ENCODE results near the gene TMEFF2.

TMEFF2 gene

GRCh38 chr2:192029089-192029488 is 165.6 kb downstream of the TMEFF2 start:
- H3K27ac ChIP-seq (ENCODE audit: low read length), result no peak overlapping the region
- peaks cover 16% of the 10 kb centered on the region for H3K4me1 ChIP-seq (ENCODE audit: insufficient read depth, low read length)
- H3K27me3 ChIP-seq (ENCODE audit: insufficient read depth, low read length), result no peaks in the 10 kb centered on the region
- H3K9me3 ChIP-seq (ENCODE audit: insufficient read depth, low read depth, low read length), result no peaks in the 10 kb centered on the region
- no peaks in the 10 kb centered on the region for H3K36me3 ChIP-seq (ENCODE audit: insufficient read depth, low read depth, low read length)
- H3K9ac ChIP-seq (ENCODE audit: low read depth, low read length), result no peak overlapping the region
- no peak overlapping the region for H3K4me3 ChIP-seq (ENCODE audit: low read length)

- no peaks in the 10 kb centered on the region for H3K36me3 ChIP-seq (ENCODE audit: insufficient read depth, low read depth, low read length)
- H3K9ac ChIP-seq (ENCODE audit: low read depth, low read length), result no peak overlapping the region
- no peak overlapping the region for H3K27ac ChIP-seq (ENCODE audit: low read length)
- peaks cover 16% of the 10 kb centered on the region for H3K4me1 ChIP-seq (ENCODE audit: insufficient read depth, low read length)
- H3K9me3 ChIP-seq (ENCODE audit: insufficient read depth, low read depth, low read length), result no peaks in the 10 kb centered on the region
- no peaks in the 10 kb centered on the region for H3K27me3 ChIP-seq (ENCODE audit: insufficient read depth, low read length)
- no peak overlapping the region for H3K4me3 ChIP-seq (ENCODE audit: low read length)
Measured at GRCh38 chr2:192026825-192027120, 168.0 kb downstream of the TMEFF2 start.

- H3K36me3 ChIP-seq (ENCODE audit: insufficient read depth, low read depth, low read length), result no peaks in the 10 kb centered on the region
- H3K9ac ChIP-seq (ENCODE audit: low read depth, low read length), result no peak overlapping the region
- H3K9me3 ChIP-seq (ENCODE audit: insufficient read depth, low read depth, low read length), result no peaks in the 10 kb centered on the region
- H3K4me1 ChIP-seq (ENCODE audit: insufficient read depth, low read length), result peaks cover 16% of the 10 kb centered on the region
- no peak overlapping the region for H3K4me3 ChIP-seq (ENCODE audit: low read length)
- H3K27me3 ChIP-seq (ENCODE audit: insufficient read depth, low read length), result no peaks in the 10 kb centered on the region
- H3K27ac ChIP-seq (ENCODE audit: low read length), result no peak overlapping the region
Measured at GRCh38 chr2:192026059-192026824, 168.5 kb downstream of the TMEFF2 start.

DNA sequence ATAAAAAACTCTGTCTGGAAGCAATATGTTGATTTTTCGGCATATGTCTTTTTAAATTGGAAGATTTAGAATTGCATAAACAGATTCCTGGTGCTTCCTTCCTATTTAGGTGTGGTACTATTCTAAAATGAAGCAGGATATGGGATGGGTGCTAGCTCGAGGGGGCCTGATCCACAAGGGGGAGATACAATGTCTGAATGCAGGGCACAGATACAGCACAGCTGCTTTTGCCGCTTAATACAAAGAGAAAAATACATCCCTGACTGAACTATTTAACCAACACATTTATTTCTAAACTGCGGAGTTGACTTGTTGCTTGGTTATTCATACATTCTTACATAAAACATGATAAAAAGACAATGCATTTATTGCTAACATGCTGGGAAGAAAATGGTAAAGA is 169.1 kb downstream of the TMEFF2 start:
- Histone ChIP-seq H3K4me1 (ENCODE audit: insufficient read depth, low read length) (peaks cover 16% of the 10 kb centered on the region), H3K9ac (ENCODE audit: low read depth, low read length) (no peak overlapping the region), H3K9me3 (ENCODE audit: insufficient read depth, low read depth, low read length) (no peaks in the 10 kb centered on the region), H3K27me3 (ENCODE audit: insufficient read depth, low read length) (no peaks in the 10 kb centered on the region), H3K36me3 (ENCODE audit: insufficient read depth, low read depth, low read length) (no peaks in the 10 kb centered on the region), H3K4me3 (ENCODE audit: low read length) (no peak overlapping the region), H3K27ac (ENCODE audit: low read length) (no peak overlapping the region)

DNA sequence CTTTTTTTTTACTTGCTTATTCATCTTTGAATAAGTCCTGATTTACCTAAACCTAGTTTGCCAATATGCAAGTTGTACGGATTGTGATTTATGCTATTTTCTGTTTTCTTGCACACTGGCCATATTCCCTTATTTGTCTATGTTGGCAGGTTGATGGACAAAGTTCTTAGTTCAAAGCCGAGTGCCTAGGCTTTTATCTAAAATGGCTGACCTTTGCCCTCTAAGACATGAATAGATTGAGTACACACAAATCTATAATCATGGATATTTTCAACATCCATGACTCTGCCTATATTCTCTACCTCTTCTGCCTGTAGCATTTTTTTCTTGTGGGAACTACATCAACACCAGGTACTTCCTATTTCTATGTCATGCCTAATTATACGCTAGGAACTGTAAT is 171.7 kb downstream of the TMEFF2 start:
- H3K36me3 ChIP-seq (ENCODE audit: insufficient read depth, low read depth, low read length), result no peaks in the 10 kb centered on the region
- no peaks in the 10 kb centered on the region for H3K27me3 ChIP-seq (ENCODE audit: insufficient read depth, low read length)
- no peak overlapping the region for H3K27ac ChIP-seq (ENCODE audit: low read length)
- peaks cover 14% of the 10 kb centered on the region; the same call in 1 of the 2 replicates for H3K4me1 ChIP-seq (ENCODE audit: insufficient read depth, low read length)
- H3K9me3 ChIP-seq (ENCODE audit: insufficient read depth, low read depth, low read length), result no peaks in the 10 kb centered on the region
- no peak overlapping the region for H3K4me3 ChIP-seq (ENCODE audit: low read length)
- no peak overlapping the region for H3K9ac ChIP-seq (ENCODE audit: low read depth, low read length)

DNA sequence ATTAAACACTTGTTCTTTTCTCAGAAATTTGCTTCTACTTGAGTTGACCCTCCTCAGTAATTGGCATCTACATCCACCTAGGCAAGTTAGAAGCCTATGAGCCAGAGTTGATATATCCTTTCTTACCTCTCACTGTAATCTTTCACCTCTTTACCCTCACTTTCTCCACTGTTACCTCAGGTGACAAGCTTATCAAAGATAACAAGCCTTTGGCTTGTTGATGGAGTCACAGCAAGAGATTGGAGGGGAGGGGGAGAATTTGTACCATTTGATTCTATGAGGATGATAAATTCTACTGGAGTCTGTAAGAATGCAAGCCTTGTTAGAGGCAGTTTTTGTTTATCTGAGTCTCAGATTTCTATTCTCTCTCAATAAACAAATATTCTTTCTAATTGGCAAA is 176.9 kb downstream of the TMEFF2 start:
- Histone ChIP-seq H3K27me3 (ENCODE audit: insufficient read depth, low read length) (no peaks in the 10 kb centered on the region), H3K27ac (ENCODE audit: low read length) (no peak overlapping the region), H3K9me3 (ENCODE audit: insufficient read depth, low read depth, low read length) (no peaks in the 10 kb centered on the region), H3K4me3 (ENCODE audit: low read length) (no peak overlapping the region), H3K36me3 (ENCODE audit: insufficient read depth, low read depth, low read length) (no peaks in the 10 kb centered on the region), H3K4me1 (ENCODE audit: insufficient read depth, low read length) (peaks cover 16% of the 10 kb centered on the region; the same call in 1 of the 2 replicates), H3K9ac (ENCODE audit: low read depth, low read length) (no peak overlapping the region)

DNA sequence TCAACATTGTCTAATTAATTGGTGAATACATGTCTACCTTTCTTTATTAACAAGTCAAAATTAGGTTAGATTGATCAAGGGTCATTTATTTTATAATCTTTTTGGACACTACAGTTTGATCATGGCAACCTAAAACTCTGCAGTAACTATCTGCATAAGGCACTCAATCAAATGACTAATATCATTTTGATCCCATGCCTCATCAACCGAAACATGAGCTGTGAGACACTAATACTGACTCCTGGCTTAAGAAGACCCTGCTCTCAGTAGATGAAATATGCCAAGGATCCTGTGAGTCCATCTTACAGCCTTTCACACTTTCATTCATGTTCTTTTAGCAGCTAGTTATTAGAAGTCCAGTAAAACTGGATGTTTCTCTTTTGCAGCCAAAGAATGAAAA is 178.5 kb downstream of the TMEFF2 start:
- no peak overlapping the region for H3K4me3 ChIP-seq (ENCODE audit: low read length)
- H3K27me3 ChIP-seq (ENCODE audit: insufficient read depth, low read length), result no peaks in the 10 kb centered on the region
- H3K36me3 ChIP-seq (ENCODE audit: insufficient read depth, low read depth, low read length), result no peaks in the 10 kb centered on the region
- H3K27ac ChIP-seq (ENCODE audit: low read length), result no peak overlapping the region
- H3K4me1 ChIP-seq (ENCODE audit: insufficient read depth, low read length), result peaks cover 16% of the 10 kb centered on the region; the same call in 1 of the 2 replicates
- H3K9ac ChIP-seq (ENCODE audit: low read depth, low read length), result no peak overlapping the region
- no peaks in the 10 kb centered on the region for H3K9me3 ChIP-seq (ENCODE audit: insufficient read depth, low read depth, low read length)

GRCh38 chr2:192013211-192013610 is 181.5 kb downstream of the TMEFF2 start:
- Histone ChIP-seq H3K9ac (ENCODE audit: low read depth, low read length) (no peak overlapping the region), H3K27me3 (ENCODE audit: insufficient read depth, low read length) (no peaks in the 10 kb centered on the region), H3K9me3 (ENCODE audit: insufficient read depth, low read depth, low read length) (no peaks in the 10 kb centered on the region), H3K4me3 (ENCODE audit: low read length) (no peak overlapping the region), H3K4me1 (ENCODE audit: insufficient read depth, low read length) (peaks cover 17% of the 10 kb centered on the region), H3K36me3 (ENCODE audit: insufficient read depth, low read depth, low read length) (no peaks in the 10 kb centered on the region), H3K27ac (ENCODE audit: low read length) (no peak overlapping the region)

GRCh38 chr2:192011196-192011595 is 183.5 kb downstream of the TMEFF2 start:
- H3K27me3 ChIP-seq (ENCODE audit: insufficient read depth, low read length), result no peaks in the 10 kb centered on the region
- peaks cover 14% of the 10 kb centered on the region for H3K4me1 ChIP-seq (ENCODE audit: insufficient read depth, low read length)
- H3K9ac ChIP-seq (ENCODE audit: low read depth, low read length), result no peak overlapping the region
- H3K36me3 ChIP-seq (ENCODE audit: insufficient read depth, low read depth, low read length), result no peaks in the 10 kb centered on the region
- no peak overlapping the region for H3K4me3 ChIP-seq (ENCODE audit: low read length)
- H3K27ac ChIP-seq (ENCODE audit: low read length), result no peak overlapping the region
- no peaks in the 10 kb centered on the region for H3K9me3 ChIP-seq (ENCODE audit: insufficient read depth, low read depth, low read length)

DNA sequence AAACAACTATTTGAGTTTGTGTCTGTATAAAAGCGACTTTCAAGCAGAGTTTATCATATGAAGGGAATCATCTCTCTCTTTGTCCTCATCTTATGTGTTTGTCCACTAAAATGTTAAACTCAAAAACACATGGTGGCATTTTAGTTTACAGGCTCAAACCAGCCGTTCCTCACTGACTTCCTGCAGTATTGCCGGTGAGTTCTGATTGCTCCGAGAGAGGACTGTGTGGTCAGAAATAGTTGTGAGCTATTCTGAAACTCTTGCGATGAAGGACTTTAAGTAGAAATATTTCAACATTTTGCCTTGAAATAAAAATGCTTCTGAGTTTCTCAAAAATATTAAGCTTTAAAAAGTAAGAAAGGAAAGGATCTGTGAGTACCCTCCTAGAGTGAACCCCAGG is 184.7 kb downstream of the TMEFF2 start:
- no peaks in the 10 kb centered on the region for H3K36me3 ChIP-seq (ENCODE audit: insufficient read depth, low read depth, low read length)
- no peak overlapping the region for H3K9ac ChIP-seq (ENCODE audit: low read depth, low read length)
- H3K9me3 ChIP-seq (ENCODE audit: insufficient read depth, low read depth, low read length), result no peaks in the 10 kb centered on the region
- no peak overlapping the region for H3K27ac ChIP-seq (ENCODE audit: low read length)
- peaks cover 14% of the 10 kb centered on the region for H3K4me1 ChIP-seq (ENCODE audit: insufficient read depth, low read length)
- H3K4me3 ChIP-seq (ENCODE audit: low read length), result no peak overlapping the region
- no peaks in the 10 kb centered on the region for H3K27me3 ChIP-seq (ENCODE audit: insufficient read depth, low read length)

DNA sequence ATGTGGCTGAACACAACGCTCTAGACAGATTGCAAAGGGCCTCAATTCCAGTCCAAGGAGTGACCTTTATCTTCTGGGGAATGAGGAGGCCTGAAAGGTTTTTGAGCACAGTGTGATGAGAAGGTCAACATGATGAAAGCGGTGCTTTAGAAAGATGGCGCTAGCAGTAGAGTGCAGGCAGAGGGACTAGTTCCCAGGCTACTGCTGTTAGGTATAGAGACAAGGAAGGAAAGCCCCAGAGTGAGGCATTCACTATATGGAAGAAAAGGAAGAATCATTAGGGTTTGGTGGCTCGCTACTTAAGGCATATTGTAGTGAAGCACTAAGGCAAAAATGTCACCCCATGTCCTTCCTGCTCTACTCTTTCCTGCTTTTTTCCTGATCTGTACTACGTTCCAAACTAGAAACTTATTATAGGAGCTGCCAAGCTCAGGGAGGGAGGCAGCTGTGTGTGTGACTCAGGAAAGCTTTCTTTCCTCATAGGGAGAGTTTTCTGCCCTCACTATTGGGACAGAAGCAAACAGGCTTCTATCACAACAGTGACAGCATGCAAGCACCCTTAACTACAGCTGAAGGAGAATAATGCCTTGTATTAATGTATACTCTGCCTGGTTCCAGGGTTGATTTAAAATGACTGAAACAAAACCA is 187.0 kb downstream of the TMEFF2 start:
- H3K9me3 ChIP-seq (ENCODE audit: insufficient read depth, low read depth, low read length), result no peaks in the 10 kb centered on the region
- no peak overlapping the region for H3K27ac ChIP-seq (ENCODE audit: low read length)
- H3K27me3 ChIP-seq (ENCODE audit: insufficient read depth, low read length), result no peaks in the 10 kb centered on the region
- peaks cover 8% of the 10 kb centered on the region for H3K4me1 ChIP-seq (ENCODE audit: insufficient read depth, low read length)
- H3K9ac ChIP-seq (ENCODE audit: low read depth, low read length), result no peak overlapping the region
- H3K36me3 ChIP-seq (ENCODE audit: insufficient read depth, low read depth, low read length), result no peaks in the 10 kb centered on the region
- H3K4me3 ChIP-seq (ENCODE audit: low read length), result no peak overlapping the region

DNA sequence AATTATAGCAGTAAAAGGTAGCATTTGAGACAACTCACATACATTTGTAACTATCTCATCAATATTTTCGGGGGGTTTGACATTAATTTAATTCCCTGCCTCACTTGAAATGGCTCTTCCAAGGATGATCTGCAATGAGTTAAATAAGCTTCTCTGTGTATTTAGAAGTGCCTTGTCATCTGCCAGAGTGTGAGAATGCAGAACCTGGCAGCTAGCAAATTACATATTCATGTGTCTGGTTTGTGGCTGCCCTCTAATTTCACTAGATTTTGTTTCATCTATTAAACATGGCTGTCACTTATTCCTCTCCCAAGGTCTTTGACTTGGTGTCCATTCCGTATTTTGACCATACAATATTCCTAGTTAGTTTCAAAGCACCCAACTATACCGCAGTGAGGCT is 189.5 kb downstream of the TMEFF2 start:
- Histone ChIP-seq H3K9ac (ENCODE audit: low read depth, low read length) (no peak overlapping the region), H3K27me3 (ENCODE audit: insufficient read depth, low read length) (no peaks in the 10 kb centered on the region), H3K4me3 (ENCODE audit: low read length) (no peak overlapping the region), H3K36me3 (ENCODE audit: insufficient read depth, low read depth, low read length) (no peaks in the 10 kb centered on the region), H3K27ac (ENCODE audit: low read length) (no peak overlapping the region), H3K9me3 (ENCODE audit: insufficient read depth, low read depth, low read length) (no peaks in the 10 kb centered on the region), H3K4me1 (ENCODE audit: insufficient read depth, low read length) (0 out of 2 replicates have a peak, but pooled peaks cover 3% of the 10 kb centered on the region)

All from iPS-20b (cell line).